ENCODE results near the gene FAM50B. TPM values are rescaled to one million over a fixed set of nuclear protein-coding genes. Genes with fewer than 3 reads are reported as not detected.
A peak's percentile ranks its signal among the peaks of the same experiment; 100 is the strongest.

Gene FAM50B
- total and polyA plus RNA-seq, 2 of the 13 experiments (the other 11 are each of a cell fraction or from before 2014, with no cell fraction given), result 0.05 TPM; not detected in 1

GRCh38 chr6:3841066-3841454 lies 8.1 kb upstream of the FAM50B start (continued):
- TF ChIP-seq ZNF609 (CRISPR knock-in tag; IDR thresholded peaks at IDR 0.05; ENCODE audit: borderline replicate concordance), result no peak
- TF ChIP-seq SNAI1 (CRISPR knock-in tag; IDR thresholded peaks at IDR 0.05; ENCODE audit: borderline replicate concordance), result no peak
- no peak for TF ChIP-seq CCAR2 (optimal IDR thresholded peaks at IDR 0.05; ENCODE audit: low read depth, low read length)
- no peak for TF ChIP-seq KDM5B (CRISPR knock-in tag; IDR thresholded peaks at IDR 0.05; ENCODE audit: borderline replicate concordance)
- TF ChIP-seq RXRA (CRISPR knock-in tag; IDR thresholded peaks at IDR 0.05), result no peak; the same call in 1 of the 2 replicates
- no peak for TF ChIP-seq PAX8 (CRISPR knock-in tag; IDR thresholded peaks at IDR 0.05; ENCODE audit: borderline replicate concordance)
- TF ChIP-seq RNF2 (conservative IDR thresholded peaks at IDR 0.05; ENCODE audit: low read depth), result no peak
- TF ChIP-seq HNF4G (IDR thresholded peaks at IDR 0.05; ENCODE audit: borderline replicate concordance, low read depth, low read length), result peak; percentile 88; the same call in 1 of the 2 replicates
- no peak for TF ChIP-seq HNF4G (CRISPR knock-in tag; IDR thresholded peaks at IDR 0.05; ENCODE audit: borderline replicate concordance, low read depth)
- no peak; the same call in 1 of the 2 replicates for TF ChIP-seq ZNF841 (CRISPR knock-in tag; IDR thresholded peaks at IDR 0.05; ENCODE audit: borderline replicate concordance)
- TF ChIP-seq SOX6 (IDR thresholded peaks at IDR 0.05), result no peak
- peak; percentile 86 for TF ChIP-seq SOX6 (CRISPR knock-in tag; IDR thresholded peaks at IDR 0.05)
- no peak for TF ChIP-seq TIGD3 (CRISPR knock-in tag; IDR thresholded peaks at IDR 0.05; ENCODE audit: borderline replicate concordance)
- TF ChIP-seq HNF4A (CRISPR knock-in tag; IDR thresholded peaks at IDR 0.05), result peak; percentile 78
- TF ChIP-seq CBFB (CRISPR knock-in tag; IDR thresholded peaks at IDR 0.05), result 0 out of 2 replicates have a peak, but pooled peaks have one; percentile 36
- TF ChIP-seq ZSCAN30 (CRISPR knock-in tag; IDR thresholded peaks at IDR 0.05), result no peak
- TF ChIP-seq FOXO1 (CRISPR knock-in tag; IDR thresholded peaks at IDR 0.05), result peak; percentile 97
- TF ChIP-seq ZNF563 (CRISPR knock-in tag; IDR thresholded peaks at IDR 0.05), result no peak
- no peak; the same call in 1 of the 2 replicates for TF ChIP-seq GZF1 (CRISPR knock-in tag; IDR thresholded peaks at IDR 0.05)
- TF ChIP-seq ZNF256 (CRISPR knock-in tag; conservative IDR thresholded peaks at IDR 0.05), result no peak
- TF ChIP-seq TCF7L2 (IDR thresholded peaks at IDR 0.05; ENCODE audit: low read depth, low read length), result no peak
- peak; percentile 31; the same call in 1 of the 2 replicates for TF ChIP-seq ZBTB33 (CRISPR knock-in tag; IDR thresholded peaks at IDR 0.05)
- no peak for TF ChIP-seq SIN3B (IDR thresholded peaks at IDR 0.05; ENCODE audit: low read length)
- TF ChIP-seq ZNF12 (CRISPR knock-in tag; IDR thresholded peaks at IDR 0.05), result peak; percentile 92
- no peak for TF ChIP-seq NPAS2 (CRISPR knock-in tag; IDR thresholded peaks at IDR 0.05; ENCODE audit: borderline replicate concordance)
- TF ChIP-seq RXRB (CRISPR knock-in tag; IDR thresholded peaks at IDR 0.05; ENCODE audit: borderline replicate concordance), result peak; percentile 91

Data from HepG2 (cell line).